HCT116 (cell line): Measurements from ENCODE around the gene TMEM143. TPM values are rescaled to one million over a fixed set of nuclear protein-coding genes. Genes with fewer than 3 reads are reported as not detected.

Experiments
- ATAC-seq: fragments of 200-7000 bp; cut with Tn5 transposase; 2 replicates; pipeline ENCODE4 v1.9.1; 2020; ENCODE audit warnings: mild to moderate bottlenecking, moderate library complexity
- BruUV-seq: library from RNA; stranded (reverse); fragments of 400-500 nt; replicated peaks from 2 replicates; lab custom pipeline; 2021; lab: Mats Ljungman, UMichigan
- CTCF ChIA-PET: fragments of 300-600 bp; sonication (Branson Sonifier 250); formaldehyde crosslinking; loops from one replicate; lab custom pipeline; 2021; ENCODE audit warnings: antibody characterized with exemption; lab: Charles Lee
- POLR2A ChIA-PET: fragments of 300-600, 350-600 bp; sonication (Branson Sonifier 250); formaldehyde crosslinking; loops from one replicate; lab custom pipeline; 2021; ENCODE audit warnings: antibody characterized with exemption; lab: Charles Lee
- RAD21 ChIA-PET, 2 experiments: fragments of 300-600 bp; sonication (Branson Sonifier 250); formaldehyde crosslinking; loops; one replicate each; lab custom pipeline; 2023; ENCODE audit warnings: low total read pairs in 2 of 2; ENCODE audit not compliant: uncharacterized antibody in 2 of 2, unreplicated experiment in 2 of 2, low non-redundant PET in 1 of 2; lab: Charles Lee
- DNase-seq: peaks from one replicate; pipeline ENCODE4 v3.0.0-alpha.2; 2010; ENCODE audit warnings: low read depth, low spot score
- H2AFZ ChIP-seq: fragments of 200-600 bp; shearing (Covaris generic), sonication (generic); 2 replicates; pipeline ENCODE4 v1.6.1; 2017; ENCODE audit warnings: low read depth, mixed run types, mixed read lengths, antibody characterized with exemption, low read length; ENCODE audit not compliant: poor library complexity, severe bottlenecking
- H3K27ac ChIP-seq: 2 replicates; pipeline ENCODE4 v1.5.1; 2012; ENCODE audit warnings: low read depth, low read length
- H3K27me3 ChIP-seq: fragments of 200-600 bp; sonication (generic); 2 replicates; pipeline ENCODE4 v1.6.1; 2016; ENCODE audit warnings: mixed run types, low read length, mixed read lengths; ENCODE audit not compliant: insufficient read depth
- H3K36me3 ChIP-seq, 2 experiments: fragments of 200-500 bp in 1 of 2; fragments of 200-600 bp in 1 of 2; sonication (Bioruptor generic) in 1 of 2; sonication (generic) in 1 of 2; 2 replicates each; pipeline versions ENCODE4 v1.5.1 to v1.6.1; 2014 to 2016; ENCODE audit warnings: low read length in 2 of 2, inconsistent platforms in 1 of 2, mixed read lengths in 1 of 2, mixed run types in 1 of 2; ENCODE audit not compliant: insufficient read depth in 2 of 2, control insufficient read depth in 1 of 2
- H3K4me1 ChIP-seq, 2 experiments: fragments of 200-600 bp in 1 of 2; sonication (generic) in 1 of 2; 2 replicates each; pipeline versions ENCODE4 v1.5.1 to v1.6.1; 2012 to 2017; ENCODE audit warnings: low read length in 2 of 2, inconsistent platforms in 1 of 2, mild to moderate bottlenecking in 1 of 2, mixed read lengths in 1 of 2, mixed run types in 1 of 2, moderate library complexity in 1 of 2; ENCODE audit not compliant: insufficient read depth in 2 of 2, control insufficient read depth in 1 of 2
- H3K4me2 ChIP-seq: fragments of 200-600 bp; sonication (generic); 2 replicates; pipeline ENCODE4 v1.6.1; 2017; ENCODE audit warnings: mixed run types, low read length, mixed read lengths
- H3K4me3 ChIP-seq, 2 experiments: fragments of 200-600 bp in 1 of 2; sonication (generic) in 1 of 2; replicated peaks in 1 of 2; 2 replicates each; pipeline ENCODE4 v1.5.1; 2011 to 2016; ENCODE audit warnings: low read length in 2 of 2, control low read depth in 1 of 2, low read depth in 1 of 2, mild to moderate bottlenecking in 1 of 2, mixed read lengths in 1 of 2, mixed run types in 1 of 2
- H3K79me2 ChIP-seq: fragments of 200-600 bp; sonication (generic); 2 replicates; pipeline ENCODE4 v1.6.1; 2017; ENCODE audit warnings: mild to moderate bottlenecking, mixed run types, low read length, moderate library complexity, mixed read lengths; ENCODE audit not compliant: insufficient read depth
- H3K9ac ChIP-seq: fragments of 200-600 bp; sonication (generic); 2 replicates; pipeline ENCODE4 v1.6.1; 2016; ENCODE audit warnings: low read length, mixed read lengths
- H3K9me2 ChIP-seq: fragments of 200-600 bp; sonication (generic), shearing (Covaris generic); 2 replicates; pipeline ENCODE4 v1.6.1; 2017; ENCODE audit warnings: mixed run types, mild to moderate bottlenecking, moderate library complexity; ENCODE audit not compliant: insufficient read depth
- H3K9me3 ChIP-seq, 2 experiments: fragments of 200-500 bp in 1 of 2; fragments of 200-600 bp in 1 of 2; sonication (Bioruptor generic) in 1 of 2; sonication (generic) in 1 of 2; 2 replicates each; pipeline ENCODE4 v1.6.1; 2014 to 2017; ENCODE audit warnings: low read length in 2 of 2, mixed read lengths in 2 of 2, inconsistent platforms in 1 of 2, low read depth in 1 of 2, mild to moderate bottlenecking in 1 of 2, mixed run types in 1 of 2, moderate library complexity in 1 of 2; ENCODE audit not compliant: control insufficient read depth in 1 of 2, insufficient read depth in 1 of 2
- H4K20me1 ChIP-seq: fragments of 200-600 bp; sonication (generic), shearing (Covaris generic); 2 replicates; pipeline ENCODE4 v1.6.1; 2017; ENCODE audit warnings: mixed run types, mild to moderate bottlenecking, moderate library complexity; ENCODE audit not compliant: insufficient read depth
- CBX3 ChIP-seq: IDR thresholded peaks from 2 replicates; pipeline ENCODE4 v1.6.1; 2012; ENCODE audit warnings: low read depth
- CEBPB ChIP-seq: IDR thresholded peaks from 2 replicates; pipeline ENCODE4 v1.6.1; 2012; ENCODE audit warnings: low read depth
- EGR1 ChIP-seq: IDR thresholded peaks from 2 replicates; pipeline ENCODE4 v1.6.1; 2012; ENCODE audit warnings: low read depth
- ELF1 ChIP-seq: IDR thresholded peaks from 2 replicates; pipeline ENCODE4 v1.6.1; 2012; ENCODE audit warnings: low read depth, borderline replicate concordance
- EZH2 ChIP-seq: fragments of 200-600 bp; sonication (generic); IDR thresholded peaks from 2 replicates; pipeline ENCODE4 v1.6.1; 2017; ENCODE audit warnings: antibody characterized with exemption, mixed run types
- RAD21 ChIP-seq: IDR thresholded peaks from 2 replicates; pipeline ENCODE4 v1.6.1; 2012; ENCODE audit warnings: low read depth, mild to moderate bottlenecking
- SIN3A ChIP-seq: IDR thresholded peaks from 2 replicates; pipeline ENCODE4 v1.6.1; 2012; ENCODE audit warnings: low read depth
- SP1 ChIP-seq: IDR thresholded peaks from 2 replicates; pipeline ENCODE4 v1.6.1; 2012; ENCODE audit warnings: low read depth
- SRF ChIP-seq: IDR thresholded peaks from 2 replicates; pipeline ENCODE4 v1.6.1; 2012; ENCODE audit warnings: low read depth
- TCF7L2 ChIP-seq: IDR thresholded peaks from 2 replicates; pipeline ENCODE4 v1.7.0; 2011; ENCODE audit warnings: borderline replicate concordance, inconsistent platforms; ENCODE audit not compliant: insufficient read depth, insufficient read length; ENCODE audit errors: extremely low read depth
- intact Hi-C: fragments of 100-400 bp; cut with micrococcal nuclease; formaldehyde crosslinking; loops from 2 replicates; pipeline ENCODE4 v1.10.0; 2022
- total RNA-seq: library from RNA; stranded (reverse); gene quantifications from one replicate; pipeline ENCODE4 v1.2.1, GENCODE V29; 2021; ENCODE audit not compliant: unreplicated experiment
- TF ChIP-seq, protein P1 (sequence below), 3 experiments: fragments of 200-600 bp in 1 of 3; sonication (generic) in 1 of 3; IDR thresholded peaks in 2 of 3; conservative IDR thresholded peaks in 1 of 3; 2 replicates each; pipeline ENCODE4 v1.5.1; 2012 to 2017; ENCODE audit warnings: low read depth in 2 of 3, low read length in 2 of 3, antibody characterized with exemption in 1 of 3, borderline replicate concordance in 1 of 3, control low read depth in 1 of 3, mild to moderate bottlenecking in 1 of 3, mixed read lengths in 1 of 3, mixed run types in 1 of 3, moderate library complexity in 1 of 3; ENCODE audit not compliant: insufficient read depth in 1 of 3

TMEM143 gene
- total RNA-seq, 1 experiment from 2014 or later, result 13.2 TPM

DNA sequence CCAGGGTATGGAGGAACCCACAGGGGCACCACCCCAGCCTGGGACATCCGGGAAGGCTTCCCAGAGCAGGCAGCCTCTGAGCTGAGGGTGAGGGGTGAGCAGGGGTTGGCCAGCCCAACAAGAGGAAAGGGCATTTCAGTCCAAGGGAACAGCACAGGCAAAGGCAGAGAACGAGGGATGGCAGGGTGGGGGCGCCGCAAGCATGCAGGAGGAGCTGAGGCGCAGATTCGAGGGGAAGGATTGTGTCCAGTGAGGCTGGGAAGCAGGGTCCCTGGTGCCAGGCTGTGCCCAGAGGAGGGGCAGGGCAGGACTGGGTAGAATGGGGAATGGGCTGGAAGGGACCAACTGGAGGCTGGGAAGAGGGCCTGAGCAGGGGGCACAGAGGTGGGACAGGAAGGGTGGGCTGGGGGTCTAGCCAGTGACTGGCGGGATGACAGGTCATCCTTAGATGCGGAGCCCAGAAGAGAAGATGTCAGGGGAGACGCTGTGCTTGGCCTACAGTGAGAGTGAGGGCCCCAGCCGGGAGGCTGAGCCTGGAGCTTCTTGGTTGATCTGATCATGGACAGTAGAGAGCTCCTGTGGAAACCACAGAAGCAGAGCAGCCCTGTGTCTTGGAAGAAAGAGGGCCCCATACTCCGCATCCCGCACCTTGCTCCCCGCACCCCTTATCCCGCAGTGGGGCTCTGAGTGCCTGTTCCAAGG lies 24.8 kb downstream of the TMEM143 start:
- H3K9me2 ChIP-seq, result no peaks in the 10 kb centered on the region
- TF ChIP-seq SRF (no peak), CBX3 (no peak), ELF1 (no peak), EZH2 (no peak), EGR1 (no peak), CEBPB (no peak), SP1 (no peak), SIN3A (no peak), RAD21 (peak; percentile 46; the same call in 1 of the 2 replicates), TCF7L2 (no peak)
- TF ChIP-seq, protein P1, sequence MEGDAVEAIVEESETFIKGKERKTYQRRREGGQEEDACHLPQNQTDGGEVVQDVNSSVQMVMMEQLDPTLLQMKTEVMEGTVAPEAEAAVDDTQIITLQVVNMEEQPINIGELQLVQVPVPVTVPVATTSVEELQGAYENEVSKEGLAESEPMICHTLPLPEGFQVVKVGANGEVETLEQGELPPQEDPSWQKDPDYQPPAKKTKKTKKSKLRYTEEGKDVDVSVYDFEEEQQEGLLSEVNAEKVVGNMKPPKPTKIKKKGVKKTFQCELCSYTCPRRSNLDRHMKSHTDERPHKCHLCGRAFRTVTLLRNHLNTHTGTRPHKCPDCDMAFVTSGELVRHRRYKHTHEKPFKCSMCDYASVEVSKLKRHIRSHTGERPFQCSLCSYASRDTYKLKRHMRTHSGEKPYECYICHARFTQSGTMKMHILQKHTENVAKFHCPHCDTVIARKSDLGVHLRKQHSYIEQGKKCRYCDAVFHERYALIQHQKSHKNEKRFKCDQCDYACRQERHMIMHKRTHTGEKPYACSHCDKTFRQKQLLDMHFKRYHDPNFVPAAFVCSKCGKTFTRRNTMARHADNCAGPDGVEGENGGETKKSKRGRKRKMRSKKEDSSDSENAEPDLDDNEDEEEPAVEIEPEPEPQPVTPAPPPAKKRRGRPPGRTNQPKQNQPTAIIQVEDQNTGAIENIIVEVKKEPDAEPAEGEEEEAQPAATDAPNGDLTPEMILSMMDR (IDR thresholded peaks at IDR 0.05 in 2 of 3, conservative IDR thresholded peaks at IDR 0.05 in 1 of 3; ENCODE audit: borderline replicate concordance in 1 of 3, insufficient read depth in 1 of 3, low read depth in 2 of 3, low read length in 2 of 3), result peak in 1 of 3 experiments; percentile 15; a peak in 1 of 6 replicates
- TF ChIP-seq, all 23 proteins: peak for 2
- ChIA-PET CTCF (no interaction called here), RAD21 (no interaction called here), POLR2A (interaction anchor here (0.6 kb wide), 1 partner anchor 25 kb away, joined by 4 read pairs; the partner anchor contains the start of genes SYNGR4 and TMEM143)
- Histone ChIP-seq H3K4me2 (no peak overlapping the region), H3K9me3 (no peaks in the 10 kb centered on the region), H3K79me2 (no peaks in the 10 kb centered on the region), H3K9ac (no peak overlapping the region), H3K27ac (no peak overlapping the region; the same call in 1 of the 2 replicates), H2AFZ (no peak overlapping the region), H3K27me3 (no peaks in the 10 kb centered on the region), H4K20me1 (no peaks in the 10 kb centered on the region), H3K4me1 (peaks cover 10 to 34% of the 10 kb centered on the region in 2 experiments), H3K4me3 (no peak overlapping the region), H3K36me3 (no peaks in the 10 kb centered on the region)
- BruUV-seq, result no TSS peak
- DNase-seq (no peak), ATAC-seq (no peak)
- intact Hi-C loops, result no loop called here
